ENCODE results near the gene GHR. TPM values are rescaled to one million over a fixed set of nuclear protein-coding genes. Genes with fewer than 3 reads are reported as not detected.
"Not testable (repeated sequence)": the region's sequence is repeated elsewhere in the genome, so short reads cannot be mapped to it uniquely, and the experiment has no call there.

The GHR gene
- total RNA-seq, 1 donor from 2014 or later = 2.3 TPM

- Histone ChIP-seq H4K20me1 (ENCODE audit: insufficient read depth, low read length) (no peaks in the 10 kb centered on the region), H2AFZ (ENCODE audit: low read depth, low read length) (no peak overlapping the region), H3K4me1 (ENCODE audit: insufficient read depth, low read length) (peaks cover 5% of the 10 kb centered on the region), H3K79me2 (ENCODE audit: insufficient read depth, low read length) (no peaks in the 10 kb centered on the region), H3K27ac (ENCODE audit: low read depth, low read length) (no peak overlapping the region), H3K4me3 (ENCODE audit: insufficient read depth, low read depth, low read length) (no peak overlapping the region), H3K36me3 (ENCODE audit: insufficient read depth, low read length) (no peaks in the 10 kb centered on the region), H3K27me3 (ENCODE audit: insufficient read depth, low read length) (peaks cover 3% of the 10 kb centered on the region), H3K4me2 (ENCODE audit: low read length) (peak overlapping the region; percentile 37), H3K9me3 (ENCODE audit: insufficient read depth, low read depth, low read length) (no peaks in the 10 kb centered on the region), H3K9ac (ENCODE audit: low read length) (no peak overlapping the region)
- peak overlapping the region; percentile 56 for H3K27ac Mint-ChIP-seq (ENCODE audit: unreplicated experiment)
- no peak for FAIRE-seq
- no peaks in the 10 kb centered on the region for H3K36me3 Mint-ChIP-seq (ENCODE audit: low read depth, unreplicated experiment)
- peaks cover 15% of the 10 kb centered on the region for H3K4me1 Mint-ChIP-seq (ENCODE audit: low read depth, unreplicated experiment)
- H3K9me3 Mint-ChIP-seq (ENCODE audit: unreplicated experiment) = peaks cover 2% of the 10 kb centered on the region
- DNase-seq (ENCODE audit: low read depth) = no peak
- no peak overlapping the region for H3K4me3 Mint-ChIP-seq (ENCODE audit: unreplicated experiment)
- H3K27me3 Mint-ChIP-seq (ENCODE audit: low read depth, unreplicated experiment) = no peaks in the 10 kb centered on the region
- no peak for TF ChIP-seq EZH2 (IDR thresholded peaks at IDR 0.05; ENCODE audit: insufficient read depth, low read length)
- TF ChIP-seq, protein P1, sequence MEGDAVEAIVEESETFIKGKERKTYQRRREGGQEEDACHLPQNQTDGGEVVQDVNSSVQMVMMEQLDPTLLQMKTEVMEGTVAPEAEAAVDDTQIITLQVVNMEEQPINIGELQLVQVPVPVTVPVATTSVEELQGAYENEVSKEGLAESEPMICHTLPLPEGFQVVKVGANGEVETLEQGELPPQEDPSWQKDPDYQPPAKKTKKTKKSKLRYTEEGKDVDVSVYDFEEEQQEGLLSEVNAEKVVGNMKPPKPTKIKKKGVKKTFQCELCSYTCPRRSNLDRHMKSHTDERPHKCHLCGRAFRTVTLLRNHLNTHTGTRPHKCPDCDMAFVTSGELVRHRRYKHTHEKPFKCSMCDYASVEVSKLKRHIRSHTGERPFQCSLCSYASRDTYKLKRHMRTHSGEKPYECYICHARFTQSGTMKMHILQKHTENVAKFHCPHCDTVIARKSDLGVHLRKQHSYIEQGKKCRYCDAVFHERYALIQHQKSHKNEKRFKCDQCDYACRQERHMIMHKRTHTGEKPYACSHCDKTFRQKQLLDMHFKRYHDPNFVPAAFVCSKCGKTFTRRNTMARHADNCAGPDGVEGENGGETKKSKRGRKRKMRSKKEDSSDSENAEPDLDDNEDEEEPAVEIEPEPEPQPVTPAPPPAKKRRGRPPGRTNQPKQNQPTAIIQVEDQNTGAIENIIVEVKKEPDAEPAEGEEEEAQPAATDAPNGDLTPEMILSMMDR (IDR thresholded peaks at IDR 0.05; ENCODE audit: insufficient read depth, low read depth, low read length) = no peak
Measured at GRCh38 chr5:42655982-42656650, 232.9 kb downstream of the GHR start.

DNA sequence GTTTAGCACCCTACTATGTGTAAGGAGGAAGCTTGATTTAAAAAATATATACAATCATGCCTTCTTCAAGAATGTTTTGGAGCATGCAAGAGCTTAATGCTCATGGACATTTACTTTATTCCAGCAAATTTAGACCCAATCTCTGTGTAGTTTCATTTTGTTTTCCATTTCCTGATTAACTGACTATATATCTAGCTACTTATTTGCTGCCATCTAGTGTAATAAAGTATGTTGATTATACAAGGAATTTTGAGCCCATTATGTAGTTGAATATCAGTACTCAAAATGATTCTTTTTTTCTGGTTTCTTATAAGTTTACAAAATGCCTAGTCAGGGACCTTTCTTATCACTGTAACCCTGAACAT is 233.4 kb downstream of the GHR start:
- H3K4me2 ChIP-seq (ENCODE audit: low read length) = peak overlapping the region; percentile 37
- no peaks in the 10 kb centered on the region for H3K9me3 ChIP-seq (ENCODE audit: insufficient read depth, low read depth, low read length)
- peaks cover 3% of the 10 kb centered on the region for H3K9me3 Mint-ChIP-seq (ENCODE audit: unreplicated experiment)
- H3K4me1 Mint-ChIP-seq (ENCODE audit: low read depth, unreplicated experiment) = peaks cover 15% of the 10 kb centered on the region
- no peaks in the 10 kb centered on the region for H4K20me1 ChIP-seq (ENCODE audit: insufficient read depth, low read length)
- no peak for DNase-seq (ENCODE audit: low read depth)
- H2AFZ ChIP-seq (ENCODE audit: low read depth, low read length) = no peak overlapping the region
- H3K9ac ChIP-seq (ENCODE audit: low read length) = no peak overlapping the region
- FAIRE-seq = no peak
- H3K27me3 ChIP-seq (ENCODE audit: insufficient read depth, low read length) = peaks cover 3% of the 10 kb centered on the region
- H3K27ac Mint-ChIP-seq (ENCODE audit: unreplicated experiment) = no peak overlapping the region
- H3K27me3 Mint-ChIP-seq (ENCODE audit: low read depth, unreplicated experiment) = no peaks in the 10 kb centered on the region
- no peaks in the 10 kb centered on the region for H3K36me3 ChIP-seq (ENCODE audit: insufficient read depth, low read length)
- no peak overlapping the region for H3K27ac ChIP-seq (ENCODE audit: low read depth, low read length)
- TF ChIP-seq EZH2 (IDR thresholded peaks at IDR 0.05; ENCODE audit: insufficient read depth, low read length) = no peak
- TF ChIP-seq, protein P1 (IDR thresholded peaks at IDR 0.05; ENCODE audit: insufficient read depth, low read depth, low read length) = no peak
- H3K79me2 ChIP-seq (ENCODE audit: insufficient read depth, low read length) = no peaks in the 10 kb centered on the region
- no peak overlapping the region for H3K4me3 Mint-ChIP-seq (ENCODE audit: unreplicated experiment)
- H3K4me3 ChIP-seq (ENCODE audit: insufficient read depth, low read depth, low read length) = no peak overlapping the region
- H3K36me3 Mint-ChIP-seq (ENCODE audit: low read depth, unreplicated experiment) = no peaks in the 10 kb centered on the region
- peaks cover 5% of the 10 kb centered on the region for H3K4me1 ChIP-seq (ENCODE audit: insufficient read depth, low read length)

GRCh38 chr5:42659869-42660268 is 236.6 kb downstream of the GHR start:
- H3K9me3 ChIP-seq (ENCODE audit: insufficient read depth, low read depth, low read length); H3K27ac ChIP-seq (ENCODE audit: low read depth, low read length); H3K36me3 ChIP-seq (ENCODE audit: insufficient read depth, low read length); H3K79me2 ChIP-seq (ENCODE audit: insufficient read depth, low read length); H3K4me3 Mint-ChIP-seq (ENCODE audit: unreplicated experiment); H3K4me1 ChIP-seq (ENCODE audit: insufficient read depth, low read length); H3K4me3 ChIP-seq (ENCODE audit: insufficient read depth, low read depth, low read length); H3K27ac Mint-ChIP-seq (ENCODE audit: unreplicated experiment); H3K27me3 Mint-ChIP-seq (ENCODE audit: low read depth, unreplicated experiment); H4K20me1 ChIP-seq (ENCODE audit: insufficient read depth, low read length); H3K4me2 ChIP-seq (ENCODE audit: low read length); H3K36me3 Mint-ChIP-seq (ENCODE audit: low read depth, unreplicated experiment); H3K27me3 ChIP-seq (ENCODE audit: insufficient read depth, low read length); H2AFZ ChIP-seq (ENCODE audit: low read depth, low read length); H3K9ac ChIP-seq (ENCODE audit: low read length); H3K4me1 Mint-ChIP-seq (ENCODE audit: low read depth, unreplicated experiment); H3K9me3 Mint-ChIP-seq (ENCODE audit: unreplicated experiment); DNase-seq (ENCODE audit: low read depth); FAIRE-seq: not testable (repeated sequence)
